KG1 (cell line): ENCODE data around the gene CHRDL1.
"Not testable (repeated sequence)": the region's sequence is repeated elsewhere in the genome, so short reads cannot be mapped to it uniquely, and the experiment has no call there.

Source experiments
- DNase-seq: peaks from one replicate; lab custom pipeline; 2025; lab: John Stamatoyannopoulos, UW

Gene CHRDL1

GRCh38 chrX:110665223-110666002 lies 130.2 kb downstream of the CHRDL1 start:
- DNase-seq: no peak

GRCh38 chrX:110657073-110657472 lies 138.5 kb downstream of the CHRDL1 start:
- no peak for DNase-seq

- DNase-seq: not testable (repeated sequence)
These were observed 141.3 kb downstream of the CHRDL1 start for GRCh38 chrX:110654280-110654679.

- DNase-seq: no peak
These were observed 149.2 kb downstream of the CHRDL1 start for GRCh38 chrX:110646386-110646785.
